Esophagus squamous epithelium (tissue), 4 donors: ENCODE measurements around the gene DLGAP4.

Experiments
- POLR2A ChIP-seq, 4 donors: fragments of 450-650 bp; IDR thresholded peaks; one replicate each; pipeline ENCODE4 v1.6.1; 2017; ENCODE audit warnings: antibody characterized with exemption in 4 of 4, mild to moderate bottlenecking in 4 of 4, moderate library complexity in 3 of 4
- TF ChIP-seq, protein P1 (sequence below), 6 experiments: fragments of 450-650 bp in 4 of 6; fragments of 200-600 bp in 2 of 6; sonication (generic) in 2 of 6; IDR thresholded peaks; one replicate each; pipeline ENCODE4 v1.5.1; 2016 to 2019; ENCODE audit warnings: antibody characterized with exemption in 6 of 6, mild to moderate bottlenecking in 4 of 6, moderate library complexity in 4 of 6

GRCh38 chr20:36447101-36447500, 141.0 kb downstream of the DLGAP4 start:
- no peak for TF ChIP-seq POLR2A (IDR thresholded peaks at IDR 0.05)
- TF ChIP-seq, protein P1, sequence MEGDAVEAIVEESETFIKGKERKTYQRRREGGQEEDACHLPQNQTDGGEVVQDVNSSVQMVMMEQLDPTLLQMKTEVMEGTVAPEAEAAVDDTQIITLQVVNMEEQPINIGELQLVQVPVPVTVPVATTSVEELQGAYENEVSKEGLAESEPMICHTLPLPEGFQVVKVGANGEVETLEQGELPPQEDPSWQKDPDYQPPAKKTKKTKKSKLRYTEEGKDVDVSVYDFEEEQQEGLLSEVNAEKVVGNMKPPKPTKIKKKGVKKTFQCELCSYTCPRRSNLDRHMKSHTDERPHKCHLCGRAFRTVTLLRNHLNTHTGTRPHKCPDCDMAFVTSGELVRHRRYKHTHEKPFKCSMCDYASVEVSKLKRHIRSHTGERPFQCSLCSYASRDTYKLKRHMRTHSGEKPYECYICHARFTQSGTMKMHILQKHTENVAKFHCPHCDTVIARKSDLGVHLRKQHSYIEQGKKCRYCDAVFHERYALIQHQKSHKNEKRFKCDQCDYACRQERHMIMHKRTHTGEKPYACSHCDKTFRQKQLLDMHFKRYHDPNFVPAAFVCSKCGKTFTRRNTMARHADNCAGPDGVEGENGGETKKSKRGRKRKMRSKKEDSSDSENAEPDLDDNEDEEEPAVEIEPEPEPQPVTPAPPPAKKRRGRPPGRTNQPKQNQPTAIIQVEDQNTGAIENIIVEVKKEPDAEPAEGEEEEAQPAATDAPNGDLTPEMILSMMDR (IDR thresholded peaks at IDR 0.05): no peak
